ENCODE measurements around the gene SALL1. TPM values are rescaled to one million over a fixed set of nuclear protein-coding genes. Genes with fewer than 3 reads are reported as not detected.

SALL1 gene
- total and polyA plus RNA-seq, 7 donors, result not detected

DNA sequence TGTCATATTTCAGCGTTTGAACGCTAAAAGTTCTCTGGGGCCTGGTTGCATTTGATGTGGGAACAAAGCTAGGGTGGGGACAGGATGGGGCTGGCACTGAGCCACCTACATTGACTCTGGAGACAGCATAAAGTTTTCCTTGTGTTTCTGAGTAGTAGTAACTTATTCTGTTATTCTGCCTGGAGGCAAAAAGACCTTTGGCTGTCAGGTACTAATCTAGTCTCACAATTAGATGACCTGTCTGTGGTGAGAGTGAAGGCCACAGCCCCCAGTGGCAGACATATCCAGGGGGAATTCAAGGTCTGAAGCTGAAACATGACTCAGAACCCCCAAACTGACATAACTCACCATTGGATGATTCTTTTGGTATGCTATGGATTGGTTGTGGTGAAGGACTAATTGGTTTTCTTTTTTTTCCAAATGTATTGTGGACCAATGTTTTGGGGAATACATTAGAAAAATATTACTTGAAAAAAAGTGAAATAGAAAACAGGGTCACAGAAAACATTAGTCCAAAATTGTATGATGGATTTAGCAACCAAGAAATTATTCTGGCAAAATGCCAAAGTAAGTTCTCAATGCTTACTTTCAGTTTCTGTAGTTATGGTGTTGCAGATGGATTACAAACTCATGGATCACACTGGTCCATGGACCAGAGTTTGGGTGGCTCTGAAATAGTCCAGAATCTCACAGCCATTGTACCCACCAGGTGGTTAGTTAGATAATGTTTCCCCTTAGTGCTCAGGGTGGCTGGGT, 10.5 kb upstream of the SALL1 start:
- DNase-seq (no peak), ATAC-seq (no peak)
- H3K4me1 ChIP-seq, result no peaks in the 10 kb centered on the region
- TF ChIP-seq, protein P1, sequence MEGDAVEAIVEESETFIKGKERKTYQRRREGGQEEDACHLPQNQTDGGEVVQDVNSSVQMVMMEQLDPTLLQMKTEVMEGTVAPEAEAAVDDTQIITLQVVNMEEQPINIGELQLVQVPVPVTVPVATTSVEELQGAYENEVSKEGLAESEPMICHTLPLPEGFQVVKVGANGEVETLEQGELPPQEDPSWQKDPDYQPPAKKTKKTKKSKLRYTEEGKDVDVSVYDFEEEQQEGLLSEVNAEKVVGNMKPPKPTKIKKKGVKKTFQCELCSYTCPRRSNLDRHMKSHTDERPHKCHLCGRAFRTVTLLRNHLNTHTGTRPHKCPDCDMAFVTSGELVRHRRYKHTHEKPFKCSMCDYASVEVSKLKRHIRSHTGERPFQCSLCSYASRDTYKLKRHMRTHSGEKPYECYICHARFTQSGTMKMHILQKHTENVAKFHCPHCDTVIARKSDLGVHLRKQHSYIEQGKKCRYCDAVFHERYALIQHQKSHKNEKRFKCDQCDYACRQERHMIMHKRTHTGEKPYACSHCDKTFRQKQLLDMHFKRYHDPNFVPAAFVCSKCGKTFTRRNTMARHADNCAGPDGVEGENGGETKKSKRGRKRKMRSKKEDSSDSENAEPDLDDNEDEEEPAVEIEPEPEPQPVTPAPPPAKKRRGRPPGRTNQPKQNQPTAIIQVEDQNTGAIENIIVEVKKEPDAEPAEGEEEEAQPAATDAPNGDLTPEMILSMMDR (IDR thresholded peaks at IDR 0.05), result no peak
- H3K9me3 ChIP-seq, result no peaks in the 10 kb centered on the region
- no peaks in the 10 kb centered on the region for H3K36me3 ChIP-seq (ENCODE audit: insufficient read depth in 1 of 2, low read depth in 1 of 2)
- WGBS, 3 donors, result 71 to 84% (median 72%) methylated on average over 2 of the region's 2 CpGs
- intact Hi-C loops (cut with DNase I), result no loop called here
- peaks cover 0 to 39% (median 12%) of the 10 kb centered on the region in 3 donors for H3K27me3 ChIP-seq (ENCODE audit: insufficient read depth in 3 of 3, low read length in 2 of 3)
- H3K27ac ChIP-seq, result no peak overlapping the region
- H3K4me3 ChIP-seq, result no peak overlapping the region

DNA sequence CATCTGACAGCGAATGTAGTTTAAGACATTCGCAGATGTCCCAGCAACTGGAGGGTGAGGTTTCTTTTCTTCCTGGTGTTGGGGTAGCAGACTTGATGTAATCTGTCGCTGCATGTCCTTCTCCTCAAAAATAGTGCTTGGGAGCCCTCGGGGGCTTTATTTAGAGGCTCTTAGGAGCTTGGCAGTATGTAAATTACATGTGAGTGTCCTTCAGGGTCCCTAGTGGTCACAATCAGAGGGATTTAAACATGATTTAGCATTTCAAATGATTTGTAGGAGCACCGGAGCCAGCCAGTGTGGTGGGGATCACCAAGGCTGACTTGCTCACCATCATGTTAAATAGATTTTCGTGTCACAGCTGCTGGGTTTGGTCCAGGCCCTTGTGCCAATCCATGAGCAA, 8.8 kb upstream of the SALL1 start:
- intact Hi-C loops (cut with DNase I), result no loop called here
- H3K27me3 ChIP-seq (ENCODE audit: insufficient read depth in 3 of 3, low read length in 2 of 3), result peaks cover 4 to 56% (median 27%) of the 10 kb centered on the region in 3 donors
- WGBS, 3 donors, result 41 to 44% (median 42%) methylated on average over 6 of the region's 6 CpGs

DNA sequence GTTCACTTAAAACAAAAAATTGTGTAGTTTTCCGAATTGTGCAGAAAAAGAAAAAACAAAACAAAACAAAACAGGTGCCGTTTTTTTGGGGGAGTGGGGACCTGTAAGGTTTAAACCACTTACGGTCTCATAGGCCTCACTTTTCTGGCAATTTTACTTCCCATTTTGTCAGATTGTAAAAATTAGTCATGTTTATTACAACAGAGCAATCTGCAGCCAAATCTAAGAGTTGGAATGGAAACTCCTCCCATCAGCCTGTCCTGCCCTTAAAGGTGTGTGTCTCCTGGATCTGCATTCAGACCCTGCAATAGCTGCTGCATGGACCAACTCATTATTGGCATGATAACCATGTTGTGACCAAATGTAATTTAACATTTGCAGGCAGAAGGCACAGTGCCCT, 8.2 kb upstream of the SALL1 start:
- H3K4me1 ChIP-seq, result no peaks in the 10 kb centered on the region

More for the DNA sequence above, 8.8 kb upstream of the SALL1 start:
- no peaks in the 10 kb centered on the region for H3K36me3 ChIP-seq (ENCODE audit: insufficient read depth in 1 of 2, low read depth in 1 of 2)
- no peak overlapping the region for H3K27ac ChIP-seq
- no peak overlapping the region for H3K4me3 ChIP-seq
- TF ChIP-seq, protein P1 (IDR thresholded peaks at IDR 0.05), result no peak
- ATAC-seq, result no peak
- no peak for DNase-seq
- no peaks in the 10 kb centered on the region for H3K9me3 ChIP-seq
- H3K4me1 ChIP-seq, result no peaks in the 10 kb centered on the region

DNA sequence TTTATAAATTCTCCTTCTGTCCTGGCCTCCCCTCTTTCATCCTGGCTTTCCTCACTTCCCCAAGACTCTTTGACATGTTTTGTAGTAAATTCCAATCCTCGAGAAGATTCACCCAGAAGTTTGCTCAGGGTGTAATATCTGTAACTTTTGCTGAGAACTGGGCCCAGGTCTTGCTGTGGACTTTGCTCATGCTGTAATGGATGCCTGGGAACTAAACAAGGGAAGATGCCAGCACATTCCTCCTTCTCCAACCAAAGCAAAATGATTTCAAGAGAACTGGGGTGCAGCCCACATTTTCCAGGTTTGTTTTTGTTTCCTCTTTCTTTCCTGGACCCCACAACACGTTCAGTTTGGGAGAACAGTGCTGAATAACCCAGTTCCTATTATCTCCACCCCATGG, 6.6 kb upstream of the SALL1 start:
- no peaks in the 10 kb centered on the region for H3K9me3 ChIP-seq
- H3K27me3 ChIP-seq (ENCODE audit: insufficient read depth in 3 of 3, low read length in 2 of 3), result peaks cover 16 to 77% (median 30%) of the 10 kb centered on the region in 3 donors
- intact Hi-C loops (cut with DNase I), result no loop called here
- ATAC-seq, result no peak
- TF ChIP-seq, protein P1 (IDR thresholded peaks at IDR 0.05), result no peak
- DNase-seq, result no peak
- H3K4me1 ChIP-seq, result no peaks in the 10 kb centered on the region
- no peak overlapping the region for H3K27ac ChIP-seq
- no peaks in the 10 kb centered on the region for H3K36me3 ChIP-seq (ENCODE audit: insufficient read depth in 1 of 2, low read depth in 1 of 2)
- no peak overlapping the region for H3K4me3 ChIP-seq
- 23 to 47% (median 34%) methylated on average over 2 of the region's 2 CpGs for WGBS, 3 donors

More for the DNA sequence above, 8.2 kb upstream of the SALL1 start:
- H3K36me3 ChIP-seq (ENCODE audit: insufficient read depth in 1 of 2, low read depth in 1 of 2), result no peaks in the 10 kb centered on the region
- peaks cover 9 to 61% (median 27%) of the 10 kb centered on the region in 3 donors for H3K27me3 ChIP-seq (ENCODE audit: insufficient read depth in 3 of 3, low read length in 2 of 3)
- TF ChIP-seq, protein P1 (IDR thresholded peaks at IDR 0.05), result no peak
- no peak for ATAC-seq
- no peak overlapping the region for H3K4me3 ChIP-seq
- H3K27ac ChIP-seq, result no peak overlapping the region
- H3K9me3 ChIP-seq, result no peaks in the 10 kb centered on the region
- 78 to 81% (median 79%) methylated on average over 3 of the region's 3 CpGs for WGBS, 3 donors
- intact Hi-C loops (cut with DNase I), result no loop called here
- no peak for DNase-seq
